ENCODE data around the gene PPID. TPM values are rescaled to one million over a fixed set of nuclear protein-coding genes. Genes with fewer than 3 reads are reported as not detected.
A peak's percentile ranks its signal among the peaks of the same experiment; 100 is the strongest.

PPID gene
- total and polyA plus RNA-seq, 2 of the 13 experiments (the other 11 are each of a cell fraction or from before 2014, with no cell fraction given) = 15.4 to 63.4 TPM

GRCh38 chr4:158671915-158672806 is 51.0 kb downstream of the PPID start, which contains the start of gene ETFDH (continued):
- TF ChIP-seq, protein P1, sequence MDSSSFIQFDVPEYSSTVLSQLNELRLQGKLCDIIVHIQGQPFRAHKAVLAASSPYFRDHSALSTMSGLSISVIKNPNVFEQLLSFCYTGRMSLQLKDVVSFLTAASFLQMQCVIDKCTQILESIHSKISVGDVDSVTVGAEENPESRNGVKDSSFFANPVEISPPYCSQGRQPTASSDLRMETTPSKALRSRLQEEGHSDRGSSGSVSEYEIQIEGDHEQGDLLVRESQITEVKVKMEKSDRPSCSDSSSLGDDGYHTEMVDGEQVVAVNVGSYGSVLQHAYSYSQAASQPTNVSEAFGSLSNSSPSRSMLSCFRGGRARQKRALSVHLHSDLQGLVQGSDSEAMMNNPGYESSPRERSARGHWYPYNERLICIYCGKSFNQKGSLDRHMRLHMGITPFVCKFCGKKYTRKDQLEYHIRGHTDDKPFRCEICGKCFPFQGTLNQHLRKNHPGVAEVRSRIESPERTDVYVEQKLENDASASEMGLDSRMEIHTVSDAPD (CRISPR knock-in tag; IDR thresholded peaks at IDR 0.05) = peak; percentile 85; the same call in 1 of the 2 replicates
- TF ChIP-seq ZNF276 (CRISPR knock-in tag; IDR thresholded peaks at IDR 0.05; ENCODE audit: low read depth) = no peak
- TF ChIP-seq, protein P2, sequence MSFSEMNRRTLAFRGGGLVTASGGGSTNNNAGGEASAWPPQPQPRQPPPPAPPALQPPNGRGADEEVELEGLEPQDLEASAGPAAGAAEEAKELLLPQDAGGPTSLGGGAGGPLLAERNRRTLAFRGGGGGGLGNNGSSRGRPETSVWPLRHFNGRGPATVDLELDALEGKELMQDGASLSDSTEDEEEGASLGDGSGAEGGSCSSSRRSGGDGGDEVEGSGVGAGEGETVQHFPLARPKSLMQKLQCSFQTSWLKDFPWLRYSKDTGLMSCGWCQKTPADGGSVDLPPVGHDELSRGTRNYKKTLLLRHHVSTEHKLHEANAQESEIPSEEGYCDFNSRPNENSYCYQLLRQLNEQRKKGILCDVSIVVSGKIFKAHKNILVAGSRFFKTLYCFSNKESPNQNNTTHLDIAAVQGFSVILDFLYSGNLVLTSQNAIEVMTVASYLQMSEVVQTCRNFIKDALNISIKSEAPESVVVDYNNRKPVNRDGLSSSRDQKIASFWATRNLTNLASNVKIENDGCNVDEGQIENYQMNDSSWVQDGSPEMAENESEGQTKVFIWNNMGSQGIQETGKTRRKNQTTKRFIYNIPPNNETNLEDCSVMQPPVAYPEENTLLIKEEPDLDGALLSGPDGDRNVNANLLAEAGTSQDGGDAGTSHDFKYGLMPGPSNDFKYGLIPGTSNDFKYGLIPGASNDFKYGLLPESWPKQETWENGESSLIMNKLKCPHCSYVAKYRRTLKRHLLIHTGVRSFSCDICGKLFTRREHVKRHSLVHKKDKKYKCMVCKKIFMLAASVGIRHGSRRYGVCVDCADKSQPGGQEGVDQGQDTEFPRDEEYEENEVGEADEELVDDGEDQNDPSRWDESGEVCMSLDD (CRISPR knock-in tag; IDR thresholded peaks at IDR 0.05; ENCODE audit: borderline replicate concordance) = peak; percentile 78; the same call in 1 of the 2 replicates
- peak; percentile 67; the same call in 1 of the 2 replicates for TF ChIP-seq ZNF616 (CRISPR knock-in tag; IDR thresholded peaks at IDR 0.05; ENCODE audit: low read depth)
- TF ChIP-seq CEBPG (CRISPR knock-in tag; IDR thresholded peaks at IDR 0.05) = peak; percentile 100
- TF ChIP-seq MED8 (CRISPR knock-in tag; IDR thresholded peaks at IDR 0.05; ENCODE audit: insufficient replicate concordance) = peak; percentile 80
- no peak for TF ChIP-seq KLF13 (CRISPR knock-in tag; IDR thresholded peaks at IDR 0.05)
- TF ChIP-seq HMG20A (CRISPR knock-in tag; IDR thresholded peaks at IDR 0.05; ENCODE audit: borderline replicate concordance) = no peak; the same call in 1 of the 2 replicates
- TF ChIP-seq PPARG (CRISPR knock-in tag; conservative IDR thresholded peaks at IDR 0.05) = peak; percentile 88
- peak; percentile 75 for TF ChIP-seq KAT7 (CRISPR knock-in tag; IDR thresholded peaks at IDR 0.05; ENCODE audit: borderline replicate concordance)
- TF ChIP-seq ZNF230 (CRISPR knock-in tag; IDR thresholded peaks at IDR 0.05) = no peak
- peak; percentile 72 for TF ChIP-seq PATZ1 (CRISPR knock-in tag; IDR thresholded peaks at IDR 0.05)
- TF ChIP-seq ZNF124 (CRISPR knock-in tag; IDR thresholded peaks at IDR 0.05) = peak; percentile 83; the same call in 1 of the 2 replicates
- no peak for TF ChIP-seq SIX1 (CRISPR knock-in tag; IDR thresholded peaks at IDR 0.05; ENCODE audit: borderline replicate concordance)
- TF ChIP-seq CCAR2 (optimal IDR thresholded peaks at IDR 0.05; ENCODE audit: low read depth, low read length) = no peak
- TF ChIP-seq, protein P3, sequence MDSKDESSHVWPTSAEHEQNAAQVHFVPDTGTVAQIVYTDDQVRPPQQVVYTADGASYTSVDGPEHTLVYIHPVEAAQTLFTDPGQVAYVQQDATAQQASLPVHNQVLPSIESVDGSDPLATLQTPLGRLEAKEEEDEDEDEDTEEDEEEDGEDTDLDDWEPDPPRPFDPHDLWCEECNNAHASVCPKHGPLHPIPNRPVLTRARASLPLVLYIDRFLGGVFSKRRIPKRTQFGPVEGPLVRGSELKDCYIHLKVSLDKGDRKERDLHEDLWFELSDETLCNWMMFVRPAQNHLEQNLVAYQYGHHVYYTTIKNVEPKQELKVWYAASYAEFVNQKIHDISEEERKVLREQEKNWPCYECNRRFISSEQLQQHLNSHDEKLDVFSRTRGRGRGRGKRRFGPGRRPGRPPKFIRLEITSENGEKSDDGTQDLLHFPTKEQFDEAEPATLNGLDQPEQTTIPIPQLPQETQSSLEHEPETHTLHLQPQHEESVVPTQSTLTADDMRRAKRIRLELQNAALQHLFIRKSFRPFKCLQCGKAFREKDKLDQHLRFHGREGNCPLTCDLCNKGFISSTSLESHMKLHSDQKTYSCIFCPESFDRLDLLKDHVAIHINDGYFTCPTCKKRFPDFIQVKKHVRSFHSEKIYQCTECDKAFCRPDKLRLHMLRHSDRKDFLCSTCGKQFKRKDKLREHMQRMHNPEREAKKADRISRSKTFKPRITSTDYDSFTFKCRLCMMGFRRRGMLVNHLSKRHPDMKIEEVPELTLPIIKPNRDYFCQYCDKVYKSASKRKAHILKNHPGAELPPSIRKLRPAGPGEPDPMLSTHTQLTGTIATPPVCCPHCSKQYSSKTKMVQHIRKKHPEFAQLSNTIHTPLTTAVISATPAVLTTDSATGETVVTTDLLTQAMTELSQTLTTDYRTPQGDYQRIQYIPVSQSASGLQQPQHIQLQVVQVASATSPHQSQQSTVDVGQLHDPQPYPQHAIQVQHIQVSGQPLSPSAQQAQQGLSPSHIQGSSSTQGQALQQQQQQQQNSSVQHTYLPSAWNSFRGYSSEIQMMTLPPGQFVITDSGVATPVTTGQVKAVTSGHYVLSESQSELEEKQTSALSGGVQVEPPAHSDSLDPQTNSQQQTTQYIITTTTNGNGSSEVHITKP (CRISPR knock-in tag; IDR thresholded peaks at IDR 0.05; ENCODE audit: low read depth) = peak; percentile 85

All from HepG2 (cell line).